PC-3 (cell line): ENCODE measurements around the gene ADARB2.

Experiments
- EZH2 ChIP-seq: fragments of 300-600 bp; sonication (generic); IDR thresholded peaks from one replicate; pipeline ENCODE4 v1.6.1; 2017; ENCODE audit warnings: antibody characterized with exemption, mild to moderate bottlenecking, low read length; ENCODE audit not compliant: unreplicated experiment
- EZH2phosphoT487 ChIP-seq: fragments of 300-600 bp; sonication (generic); IDR thresholded peaks from 2 replicates; pipeline ENCODE4 v1.6.1; 2018; ENCODE audit warnings: mild to moderate bottlenecking, antibody characterized with exemption, low read length, borderline replicate concordance
- TF ChIP-seq, protein P1 (sequence below): fragments of 300-600 bp; sonication (generic); conservative IDR thresholded peaks from 2 replicates; pipeline ENCODE4 v1.5.1; 2017; ENCODE audit warnings: antibody characterized with exemption, low read depth, mild to moderate bottlenecking, low read length

GRCh38 chr10:1178506-1178905 is 558.8 kb downstream of the ADARB2 start:
- TF ChIP-seq, protein P1, sequence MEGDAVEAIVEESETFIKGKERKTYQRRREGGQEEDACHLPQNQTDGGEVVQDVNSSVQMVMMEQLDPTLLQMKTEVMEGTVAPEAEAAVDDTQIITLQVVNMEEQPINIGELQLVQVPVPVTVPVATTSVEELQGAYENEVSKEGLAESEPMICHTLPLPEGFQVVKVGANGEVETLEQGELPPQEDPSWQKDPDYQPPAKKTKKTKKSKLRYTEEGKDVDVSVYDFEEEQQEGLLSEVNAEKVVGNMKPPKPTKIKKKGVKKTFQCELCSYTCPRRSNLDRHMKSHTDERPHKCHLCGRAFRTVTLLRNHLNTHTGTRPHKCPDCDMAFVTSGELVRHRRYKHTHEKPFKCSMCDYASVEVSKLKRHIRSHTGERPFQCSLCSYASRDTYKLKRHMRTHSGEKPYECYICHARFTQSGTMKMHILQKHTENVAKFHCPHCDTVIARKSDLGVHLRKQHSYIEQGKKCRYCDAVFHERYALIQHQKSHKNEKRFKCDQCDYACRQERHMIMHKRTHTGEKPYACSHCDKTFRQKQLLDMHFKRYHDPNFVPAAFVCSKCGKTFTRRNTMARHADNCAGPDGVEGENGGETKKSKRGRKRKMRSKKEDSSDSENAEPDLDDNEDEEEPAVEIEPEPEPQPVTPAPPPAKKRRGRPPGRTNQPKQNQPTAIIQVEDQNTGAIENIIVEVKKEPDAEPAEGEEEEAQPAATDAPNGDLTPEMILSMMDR: no peak
- TF ChIP-seq EZH2phosphoT487 (no peak), EZH2 (no peak)
